Left renal pelvis (tissue), 4 donors: Measurements from ENCODE around the gene ITPKC. TPM values are rescaled to one million over a fixed set of nuclear protein-coding genes. Genes with fewer than 3 reads are reported as not detected.
"Not testable (repeated sequence)": the region's sequence is repeated elsewhere in the genome, so short reads cannot be mapped to it uniquely, and the experiment has no call there.

Source experiments
- DNase-seq, 4 donors: peaks; one replicate each; pipeline ENCODE4 v3.0.0-alpha.2; 2013; ENCODE audit warnings: low read depth in 4 of 4, low spot score in 3 of 4
- polyA plus RNA-seq, 4 donors: library from polyadenylated mRNA; unstranded; fragments of 120-200 nt; gene quantifications; one replicate each; pipeline ENCODE4 v1.2.1, GENCODE V29; 2013; ENCODE audit not compliant: insufficient read length in 4 of 4

The ITPKC gene
- polyA plus RNA-seq, 4 donors = 9.3 to 16.3 (median 12.9) TPM

- no peak for DNase-seq
Measured at GRCh38 chr19:40758491-40758890, 41.6 kb downstream of the ITPKC start.

GRCh38 chr19:40759352-40759751, 42.4 kb downstream of the ITPKC start:
- DNase-seq = no peak

GRCh38 chr19:40762754-40763470, 46.0 kb downstream of the ITPKC start:
- DNase-seq = no peak

- no peak for DNase-seq
Measured at GRCh38 chr19:40763526-40763925, 46.6 kb downstream of the ITPKC start.

GRCh38 chr19:40763963-40764362, 47.1 kb downstream of the ITPKC start:
- DNase-seq = no peak

- DNase-seq = not testable (repeated sequence)
Measured at GRCh38 chr19:40766385-40766784, 49.5 kb downstream of the ITPKC start.

GRCh38 chr19:40768869-40769268, 52.0 kb downstream of the ITPKC start:
- DNase-seq = no peak

- DNase-seq = not testable (repeated sequence)
Measured at GRCh38 chr19:40771101-40771862, 54.4 kb downstream of the ITPKC start.

- no peak for DNase-seq
Measured at GRCh38 chr19:40774916-40775631, 58.2 kb downstream of the ITPKC start, which contains the start of gene MIA. Gene MIA (plus strand): TSS chr19:40775521. CDS start chr19:40775543, 22 bp downstream.

GRCh38 chr19:40775632-40776022, 58.7 kb downstream of the ITPKC start:
- DNase-seq = no peak

GRCh38 chr19:40776364-40776763, 59.5 kb downstream of the ITPKC start:
- no peak for DNase-seq

GRCh38 chr19:40776932-40777644, 60.2 kb downstream of the ITPKC start:
- DNase-seq = peak; percentile 81 to 87 (median 84)

- no peak for DNase-seq
Measured at GRCh38 chr19:40777645-40777936, 60.7 kb downstream of the ITPKC start.

- peak; percentile 98 to 100 (median 99) for DNase-seq
Measured at GRCh38 chr19:40777937-40778705, 61.2 kb downstream of the ITPKC start, which contains the start of gene RAB4B. Gene RAB4B (plus strand): TSS chr19:40778247. CDS start chr19:40778376, 129 bp downstream.

- DNase-seq = no peak
Measured at GRCh38 chr19:40778706-40779284, 61.9 kb downstream of the ITPKC start.

- no peak for DNase-seq
Measured at GRCh38 chr19:40780582-40780981, 63.7 kb downstream of the ITPKC start.

- no peak for DNase-seq
Measured at GRCh38 chr19:40781140-40781539, 64.2 kb downstream of the ITPKC start.

- no peak for DNase-seq
Measured at GRCh38 chr19:40783711-40784110, 66.8 kb downstream of the ITPKC start.

- DNase-seq = not testable (repeated sequence)
Measured at GRCh38 chr19:40784146-40784545, 67.2 kb downstream of the ITPKC start.

- no peak for DNase-seq
Measured at GRCh38 chr19:40785526-40785925, 68.6 kb downstream of the ITPKC start.
